ENCODE data around the gene RAD51B. TPM values are rescaled to one million over a fixed set of nuclear protein-coding genes. Genes with fewer than 3 reads are reported as not detected.

RAD51B gene
- total RNA-seq, 1 experiment from 2014 or later, result 16.7 TPM

DNA sequence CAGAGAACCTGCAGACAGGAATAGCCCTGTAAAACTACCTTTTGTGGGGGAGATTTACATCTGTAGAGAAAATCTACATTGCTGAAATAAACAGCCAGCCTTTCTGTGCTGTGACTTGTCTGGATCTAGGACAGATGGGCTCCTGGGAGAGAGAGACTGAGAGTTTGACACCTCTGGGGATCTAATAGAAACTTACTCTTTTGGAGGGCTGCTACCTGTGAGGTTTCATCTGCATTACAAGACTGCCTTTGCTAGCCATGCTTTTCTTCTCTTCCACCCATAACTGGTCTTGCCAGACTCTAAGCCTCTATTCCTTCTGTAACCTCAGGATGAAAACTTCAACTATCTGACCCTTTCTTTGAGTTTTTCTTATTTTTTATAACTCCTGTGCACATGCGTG lies 520.7 kb downstream of the RAD51B start:
- no peak overlapping the region for H2AFZ ChIP-seq (ENCODE audit: low read length)
- H2BK5ac ChIP-seq (ENCODE audit: insufficient read length, low read length), result no peak overlapping the region
- H3K4me3 Mint-ChIP-seq, result no peak overlapping the region
- H2BK20ac ChIP-seq (ENCODE audit: low read depth, low read length, poor library complexity, severe bottlenecking), result no peak overlapping the region
- no peak overlapping the region for H4K91ac ChIP-seq (ENCODE audit: insufficient read length, low read depth, low read length)
- H3K79me1 ChIP-seq (ENCODE audit: insufficient read depth, low read depth, low read length, poor library complexity, severe bottlenecking), result no peaks in the 10 kb centered on the region
- no peak overlapping the region for H2BK15ac ChIP-seq (ENCODE audit: low read depth, low read length)
- peak; percentile 31 for DNase-seq
- no peak overlapping the region for H2AK5ac ChIP-seq (ENCODE audit: insufficient read length, low read length)
- H4K8ac ChIP-seq (replicated peaks; ENCODE audit: insufficient read length, low read depth, low read length), result no peak overlapping the region
- H3K9ac ChIP-seq (ENCODE audit: extremely low read depth, insufficient read length, low read length), result no peak overlapping the region
- H3K27me3 ChIP-seq (ENCODE audit: insufficient read depth, low read length), result no peaks in the 10 kb centered on the region
- peaks cover 6 to 14% (median 10%) of the 10 kb centered on the region in 3 experiments for H3K36me3 Mint-ChIP-seq (ENCODE audit: insufficient read depth in 1 of 3, low read depth in 3 of 3)
- TF ChIP-seq, protein P1, sequence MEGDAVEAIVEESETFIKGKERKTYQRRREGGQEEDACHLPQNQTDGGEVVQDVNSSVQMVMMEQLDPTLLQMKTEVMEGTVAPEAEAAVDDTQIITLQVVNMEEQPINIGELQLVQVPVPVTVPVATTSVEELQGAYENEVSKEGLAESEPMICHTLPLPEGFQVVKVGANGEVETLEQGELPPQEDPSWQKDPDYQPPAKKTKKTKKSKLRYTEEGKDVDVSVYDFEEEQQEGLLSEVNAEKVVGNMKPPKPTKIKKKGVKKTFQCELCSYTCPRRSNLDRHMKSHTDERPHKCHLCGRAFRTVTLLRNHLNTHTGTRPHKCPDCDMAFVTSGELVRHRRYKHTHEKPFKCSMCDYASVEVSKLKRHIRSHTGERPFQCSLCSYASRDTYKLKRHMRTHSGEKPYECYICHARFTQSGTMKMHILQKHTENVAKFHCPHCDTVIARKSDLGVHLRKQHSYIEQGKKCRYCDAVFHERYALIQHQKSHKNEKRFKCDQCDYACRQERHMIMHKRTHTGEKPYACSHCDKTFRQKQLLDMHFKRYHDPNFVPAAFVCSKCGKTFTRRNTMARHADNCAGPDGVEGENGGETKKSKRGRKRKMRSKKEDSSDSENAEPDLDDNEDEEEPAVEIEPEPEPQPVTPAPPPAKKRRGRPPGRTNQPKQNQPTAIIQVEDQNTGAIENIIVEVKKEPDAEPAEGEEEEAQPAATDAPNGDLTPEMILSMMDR (conservative IDR thresholded peaks at IDR 0.05), result no peak
- no peak overlapping the region for H3K14ac ChIP-seq (ENCODE audit: insufficient read depth, low read length)
- H4K5ac ChIP-seq (ENCODE audit: insufficient read length, low read depth, low read length), result no peak overlapping the region
- H3K23me2 ChIP-seq (ENCODE audit: insufficient read length, low read depth, low read length, poor library complexity, severe bottlenecking), result no peaks in the 10 kb centered on the region
- H3K4ac ChIP-seq (ENCODE audit: low read depth, low read length), result no peak overlapping the region
- H3K56ac ChIP-seq (ENCODE audit: insufficient read length, low read depth, low read length), result no peak overlapping the region
- H3K27me3 Mint-ChIP-seq (ENCODE audit: low read depth), result no peaks in the 10 kb centered on the region
- H3K9me3 Mint-ChIP-seq, result peaks cover 0 to 3% of the 10 kb centered on the region in 2 experiments; a peak in 2 of 5 replicates
- no peak overlapping the region for H2BK120ac ChIP-seq (ENCODE audit: low read depth, low read length, poor library complexity, severe bottlenecking)
- H3K79me2 ChIP-seq (ENCODE audit: insufficient read depth, low read length), result no peaks in the 10 kb centered on the region
- no peaks in the 10 kb centered on the region for H4K20me1 ChIP-seq (ENCODE audit: control insufficient read depth, insufficient read depth, insufficient read length)
- no CpG with 5 or more reads among the region's 1 CpG for WGBS (ENCODE audit: extremely low coverage, insufficient read length, low lambda C conversion rate)
- H3K4me1 ChIP-seq (ENCODE audit: insufficient read depth, low read length), result peaks cover 9% of the 10 kb centered on the region
- H3T11ph ChIP-seq (ENCODE audit: low read length), result no peak overlapping the region
- H3K27ac ChIP-seq (ENCODE audit: insufficient read length, low read depth, low read length), result no peak overlapping the region
- H3K4me1 Mint-ChIP-seq, result peaks cover 47% of the 10 kb centered on the region in 2 experiments
- H3K18ac ChIP-seq (ENCODE audit: insufficient read length, low read depth, low read length), result no peak overlapping the region
- H3K4me2 ChIP-seq (ENCODE audit: insufficient read depth, insufficient read length, low read length), result no peak overlapping the region
- no peak overlapping the region for H3K23ac ChIP-seq (ENCODE audit: insufficient read length, low read depth, low read length)
- no peak overlapping the region for H2BK12ac ChIP-seq (ENCODE audit: insufficient read length, low read depth, low read length)
- H3K27ac Mint-ChIP-seq, result peak overlapping the region in 1 of 3 experiments; percentile 65; a peak in 1 of 7 replicates
- no peaks in the 10 kb centered on the region for H3K9me3 ChIP-seq (ENCODE audit: control insufficient read depth, low read depth, low read length)
